Prostate gland (tissue), 2 donors: ENCODE data around the gene CDH13.

Experiments used
- POLR2A ChIP-seq: fragments of 450-650 bp; IDR thresholded peaks from one replicate; pipeline ENCODE4 v1.6.1; 2016; ENCODE audit warnings: antibody characterized with exemption, mild to moderate bottlenecking
- TF ChIP-seq, protein P1 (sequence below), 4 experiments: fragments of 200-600 bp in 2 of 4; fragments of 450-650 bp in 2 of 4; sonication (generic) in 2 of 4; IDR thresholded peaks; 1 replicate in 3 of 4; 2 replicates in 1 of 4; pipeline ENCODE4 v1.5.1; 2016 to 2019; ENCODE audit warnings: antibody characterized with exemption in 4 of 4, mild to moderate bottlenecking in 2 of 4, moderate library complexity in 2 of 4

DNA sequence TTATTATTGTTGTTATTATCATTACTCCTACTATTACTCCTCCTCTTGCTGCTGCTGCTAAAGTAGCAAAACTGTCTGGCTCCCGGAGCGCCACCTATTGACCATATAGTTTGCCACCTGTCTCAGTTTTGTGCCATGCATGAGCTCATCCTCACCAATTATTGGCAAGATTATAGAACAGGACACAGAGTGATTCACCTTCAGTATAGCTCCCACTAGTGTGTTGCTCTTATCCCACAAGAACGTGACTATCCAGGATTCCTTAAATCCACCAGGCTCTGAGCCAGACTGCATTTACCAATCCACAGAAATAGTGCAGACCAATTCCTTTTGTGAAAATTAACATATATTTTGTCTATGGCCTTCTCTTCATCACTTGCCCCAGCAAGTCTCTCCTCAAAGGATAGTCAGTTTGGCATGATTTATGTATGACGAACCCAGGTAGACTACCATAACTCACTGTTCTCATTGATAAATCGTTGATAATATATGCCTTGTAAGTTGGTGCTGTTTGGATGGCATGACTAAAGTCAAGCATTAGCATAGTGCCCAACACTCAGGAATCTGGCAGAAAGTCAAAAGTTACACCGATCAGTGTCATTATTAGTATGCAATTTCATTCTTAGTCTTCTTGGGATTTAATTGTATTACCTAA, 775.5 kb downstream of the CDH13 start:
- no peak for TF ChIP-seq POLR2A
- TF ChIP-seq, protein P1, sequence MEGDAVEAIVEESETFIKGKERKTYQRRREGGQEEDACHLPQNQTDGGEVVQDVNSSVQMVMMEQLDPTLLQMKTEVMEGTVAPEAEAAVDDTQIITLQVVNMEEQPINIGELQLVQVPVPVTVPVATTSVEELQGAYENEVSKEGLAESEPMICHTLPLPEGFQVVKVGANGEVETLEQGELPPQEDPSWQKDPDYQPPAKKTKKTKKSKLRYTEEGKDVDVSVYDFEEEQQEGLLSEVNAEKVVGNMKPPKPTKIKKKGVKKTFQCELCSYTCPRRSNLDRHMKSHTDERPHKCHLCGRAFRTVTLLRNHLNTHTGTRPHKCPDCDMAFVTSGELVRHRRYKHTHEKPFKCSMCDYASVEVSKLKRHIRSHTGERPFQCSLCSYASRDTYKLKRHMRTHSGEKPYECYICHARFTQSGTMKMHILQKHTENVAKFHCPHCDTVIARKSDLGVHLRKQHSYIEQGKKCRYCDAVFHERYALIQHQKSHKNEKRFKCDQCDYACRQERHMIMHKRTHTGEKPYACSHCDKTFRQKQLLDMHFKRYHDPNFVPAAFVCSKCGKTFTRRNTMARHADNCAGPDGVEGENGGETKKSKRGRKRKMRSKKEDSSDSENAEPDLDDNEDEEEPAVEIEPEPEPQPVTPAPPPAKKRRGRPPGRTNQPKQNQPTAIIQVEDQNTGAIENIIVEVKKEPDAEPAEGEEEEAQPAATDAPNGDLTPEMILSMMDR (IDR thresholded peaks at IDR 0.05), result no peak
